Body of pancreas (tissue), 4 donors: ENCODE results near the gene ZFP36L2. TPM values are rescaled to one million over a fixed set of nuclear protein-coding genes. Genes with fewer than 3 reads are reported as not detected.

Experiments used
- ATAC-seq: fragments of 150-250 bp; one replicate; pipeline ENCODE4 v1.9.1; 2016
- DNase-seq, 4 donors: peaks; one replicate each; pipeline ENCODE4 v3.0.0-alpha.2; 2019
- H3K27ac ChIP-seq, 4 donors: fragments of 200-600 bp; sonication (generic); 1 replicate in 3 of 4; 2 replicates in 1 of 4; pipeline versions ENCODE4 v1.5.1 to v1.6.1; 2016 to 2019; ENCODE audit warnings: mild to moderate bottlenecking in 1 of 4, mixed read lengths in 1 of 4, moderate library complexity in 1 of 4
- H3K27me3 ChIP-seq, 2 donors: fragments of 200-600 bp; sonication (generic); one replicate each; pipeline ENCODE4 v1.6.0; 2016; ENCODE audit warnings: mild to moderate bottlenecking in 1 of 2
- H3K36me3 ChIP-seq, 2 donors: fragments of 200-600 bp; sonication (generic); replicated peaks in 1 of 2; 2 replicates each; pipeline ENCODE4 v1.5.1; 2016; ENCODE audit warnings: low read depth in 2 of 2; ENCODE audit not compliant: insufficient read depth in 1 of 2
- H3K4me1 ChIP-seq: fragments of 200-600 bp; sonication (generic); one replicate; pipeline ENCODE4 v1.6.0; 2016
- H3K4me3 ChIP-seq, 2 donors: fragments of 200-600 bp; sonication (generic); 1 replicate in 1 of 2; 2 replicates in 1 of 2; pipeline ENCODE4 v1.5.1; 2016 to 2019
- H3K9me3 ChIP-seq, 3 donors: fragments of 200-600 bp; sonication (generic); 1 replicate in 2 of 3; 2 replicates in 1 of 3; pipeline ENCODE4 v1.5.1; 2016
- POLR2A ChIP-seq, 3 donors: fragments of 450-650 bp; IDR thresholded peaks; one replicate each; pipeline ENCODE4 v1.6.1; 2016; ENCODE audit warnings: antibody characterized with exemption in 3 of 3, mild to moderate bottlenecking in 2 of 3
- WGBS, 2 donors: methylation state at CpG; one replicate each; pipeline ENCODE4 v1.1.5; 2017; 5-methylcytosine and 5-hydroxymethylcytosine counted together
- intact Hi-C: fragments of 100-400 bp; cut with DNase I; formaldehyde crosslinking; loops from one replicate; pipeline ENCODE4 v1.15.1; 2023
- total RNA-seq, 2 donors: library from RNA; depleted of rRNA; stranded (reverse); fragments of >200 nt; gene quantifications; one replicate each; pipeline ENCODE4 v1.1.0, GENCODE V29; 2016
- TF ChIP-seq, protein P1 (sequence below), 7 experiments: fragments of 450-650 bp in 4 of 7; fragments of 200-600 bp in 3 of 7; sonication (generic) in 3 of 7; IDR thresholded peaks; one replicate each; pipeline ENCODE4 v1.5.1; 2016 to 2019; ENCODE audit warnings: antibody characterized with exemption in 7 of 7

The ZFP36L2 gene
- total RNA-seq, 2 donors from 2014 or later, result 57.1 to 116 TPM

DNA sequence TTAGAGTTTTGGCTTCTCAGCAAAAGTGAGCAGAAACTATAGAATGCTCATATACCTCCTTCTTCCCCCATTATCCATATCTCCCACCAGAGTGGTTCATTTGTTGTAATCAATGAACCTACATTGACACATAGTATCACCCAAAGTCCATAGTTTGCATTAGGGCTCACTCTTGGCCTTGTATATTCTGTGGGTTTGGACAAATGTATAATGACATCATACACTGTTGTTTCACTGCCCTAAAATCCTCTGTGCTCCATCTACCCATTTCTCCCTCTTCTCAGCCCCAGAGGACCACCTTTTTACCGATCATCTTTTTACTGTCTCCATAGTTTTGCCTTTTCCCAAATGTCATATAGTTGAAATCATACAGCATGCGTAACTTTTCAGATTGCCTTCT is 24.1 kb downstream of the ZFP36L2 start:
- peaks cover 11% of the 10 kb centered on the region for H3K4me1 ChIP-seq
- no peak overlapping the region for H3K4me3 ChIP-seq
- ATAC-seq (no peak), DNase-seq (no peak)
- 47 to 70% methylated on average over 2 of the region's 2 CpGs for WGBS, 2 donors
- H3K27me3 ChIP-seq, result no peaks in the 10 kb centered on the region
- H3K9me3 ChIP-seq, result no peaks in the 10 kb centered on the region
- TF ChIP-seq POLR2A (IDR thresholded peaks at IDR 0.05), result no peak
- TF ChIP-seq, protein P1, sequence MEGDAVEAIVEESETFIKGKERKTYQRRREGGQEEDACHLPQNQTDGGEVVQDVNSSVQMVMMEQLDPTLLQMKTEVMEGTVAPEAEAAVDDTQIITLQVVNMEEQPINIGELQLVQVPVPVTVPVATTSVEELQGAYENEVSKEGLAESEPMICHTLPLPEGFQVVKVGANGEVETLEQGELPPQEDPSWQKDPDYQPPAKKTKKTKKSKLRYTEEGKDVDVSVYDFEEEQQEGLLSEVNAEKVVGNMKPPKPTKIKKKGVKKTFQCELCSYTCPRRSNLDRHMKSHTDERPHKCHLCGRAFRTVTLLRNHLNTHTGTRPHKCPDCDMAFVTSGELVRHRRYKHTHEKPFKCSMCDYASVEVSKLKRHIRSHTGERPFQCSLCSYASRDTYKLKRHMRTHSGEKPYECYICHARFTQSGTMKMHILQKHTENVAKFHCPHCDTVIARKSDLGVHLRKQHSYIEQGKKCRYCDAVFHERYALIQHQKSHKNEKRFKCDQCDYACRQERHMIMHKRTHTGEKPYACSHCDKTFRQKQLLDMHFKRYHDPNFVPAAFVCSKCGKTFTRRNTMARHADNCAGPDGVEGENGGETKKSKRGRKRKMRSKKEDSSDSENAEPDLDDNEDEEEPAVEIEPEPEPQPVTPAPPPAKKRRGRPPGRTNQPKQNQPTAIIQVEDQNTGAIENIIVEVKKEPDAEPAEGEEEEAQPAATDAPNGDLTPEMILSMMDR (IDR thresholded peaks at IDR 0.05), result no peak
- no peak overlapping the region for H3K27ac ChIP-seq
- no peaks in the 10 kb centered on the region for H3K36me3 ChIP-seq
- intact Hi-C loops, result no loop called here

- H3K4me1 ChIP-seq, result peaks cover 11% of the 10 kb centered on the region
- no peaks in the 10 kb centered on the region for H3K9me3 ChIP-seq
- no peaks in the 10 kb centered on the region for H3K36me3 ChIP-seq
- no peak overlapping the region for H3K4me3 ChIP-seq
- ATAC-seq (no peak), DNase-seq (no peak)
- no peak overlapping the region for H3K27ac ChIP-seq
- WGBS, 2 donors, result 70 to 83% methylated on average over 4 of the region's 4 CpGs
- TF ChIP-seq, protein P1 (IDR thresholded peaks at IDR 0.05), result no peak
- H3K27me3 ChIP-seq, result no peaks in the 10 kb centered on the region
- intact Hi-C loops, result no loop called here
Observed at GRCh38 chr2:43201497-43201896, 24.9 kb downstream of the ZFP36L2 start.

DNA sequence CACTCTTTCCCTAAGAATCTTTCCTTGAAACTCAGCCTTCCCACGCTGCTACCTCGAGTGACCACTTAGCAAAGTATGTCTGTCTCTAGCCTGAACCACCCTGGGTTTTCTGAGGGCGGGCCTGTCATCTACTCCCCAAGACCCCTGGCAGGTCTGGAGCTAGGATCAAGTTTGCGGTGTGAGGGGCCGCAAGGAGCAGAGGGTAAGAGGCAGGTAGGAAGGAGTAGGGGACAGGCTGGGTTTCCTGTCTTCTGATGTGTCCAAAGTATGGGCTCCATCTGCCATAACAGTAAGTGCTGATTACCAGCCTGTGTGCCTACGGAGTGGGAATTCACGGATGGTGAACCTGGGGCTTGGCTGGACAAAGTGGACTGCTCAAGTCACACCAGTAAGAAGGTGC is 25.4 kb downstream of the ZFP36L2 start:
- no peak for ATAC-seq
- WGBS, 2 donors, result 98 to 100% methylated on average over 4 to 7 of the region's 7 CpGs
- Histone ChIP-seq H3K27ac (no peak overlapping the region), H3K4me3 (no peak overlapping the region), H3K4me1 (peaks cover 11% of the 10 kb centered on the region), H3K9me3 (no peaks in the 10 kb centered on the region), H3K27me3 (no peaks in the 10 kb centered on the region), H3K36me3 (no peaks in the 10 kb centered on the region)
- DNase-seq, result no peak
- TF ChIP-seq, protein P1 (IDR thresholded peaks at IDR 0.05), result no peak
- no peak for TF ChIP-seq POLR2A (IDR thresholded peaks at IDR 0.05)
- intact Hi-C loops, result no loop called here

GRCh38 chr2:43199492-43200488 is 26.6 kb downstream of the ZFP36L2 start:
- intact Hi-C loops, result no loop called here
- H3K9me3 ChIP-seq, result no peaks in the 10 kb centered on the region
- H3K4me3 ChIP-seq, result no peak overlapping the region
- DNase-seq (peak; percentile 38 to 69 (median 62)), ATAC-seq (peak; percentile 83)
- 74 to 77% methylated on average over 13 to 16 of the region's 16 CpGs for WGBS, 2 donors
- peaks cover 21% of the 10 kb centered on the region for H3K4me1 ChIP-seq
- no peaks in the 10 kb centered on the region for H3K27me3 ChIP-seq
- TF ChIP-seq POLR2A (IDR thresholded peaks at IDR 0.05), result peak in 2 of 3 donors; percentile 39 to 44
- TF ChIP-seq, protein P1 (IDR thresholded peaks at IDR 0.05), result no peak
- H3K27ac ChIP-seq, result peak overlapping the region in 3 of 4 donors; percentile 64 to 79 (median 77)
- no peaks in the 10 kb centered on the region for H3K36me3 ChIP-seq
